Measurements from ENCODE around the gene USP17L18.
"Not testable (repeated sequence)": the region's sequence is repeated elsewhere in the genome, so short reads cannot be mapped to it uniquely, and the experiment has no call there.

USP17L18 gene

DNA sequence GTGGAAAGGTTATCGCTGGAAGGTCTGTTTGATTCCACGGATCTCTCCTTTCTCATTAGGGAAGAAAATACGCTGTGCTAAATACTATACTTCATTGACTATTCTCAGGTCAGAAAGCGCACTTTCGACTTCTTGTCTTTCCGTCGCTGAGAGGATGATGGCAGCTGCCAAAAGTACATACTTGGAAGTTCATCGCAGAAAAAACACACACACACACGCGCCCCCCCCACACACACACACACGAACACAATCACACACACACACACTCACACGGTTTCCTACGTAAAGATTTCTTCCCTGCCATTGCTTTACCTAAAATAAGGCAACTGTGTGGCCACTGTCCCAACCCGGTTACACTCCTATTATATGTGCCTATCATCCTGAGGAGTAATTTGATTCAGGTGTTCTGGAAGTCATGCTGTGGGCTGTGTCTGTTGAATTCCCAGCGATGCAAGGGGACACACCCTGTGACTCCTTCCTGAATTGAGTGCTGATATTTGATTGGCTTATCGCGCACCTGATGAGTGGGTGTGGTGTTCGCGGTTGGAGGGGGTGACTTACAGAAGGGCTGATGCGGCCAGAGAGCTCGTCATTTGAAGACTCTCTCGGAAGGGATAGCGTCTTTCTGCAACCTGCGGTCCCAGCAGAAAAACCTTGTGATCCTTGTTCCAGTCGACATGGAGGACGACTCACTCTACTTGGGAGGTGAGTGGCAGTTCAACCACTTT, at the start of gene USP17L18:
USP17L18 (plus strand) TSS at position 678 of the 728 bp plus-strand sequence; CDS start at position 678, 0 bp downstream.
- not testable (repeated sequence) for DNase-seq

- not testable (repeated sequence) for DNase-seq
Measured at GRCh38 chr4:9210357-9210756, 38.1 kb upstream of the USP17L18 start, which contains the start of gene USP17L10. Gene USP17L10, plus strand, starts transcription at chr4:9210657. Its CDS starts 0 bp downstream, at chr4:9210657.

DNA sequence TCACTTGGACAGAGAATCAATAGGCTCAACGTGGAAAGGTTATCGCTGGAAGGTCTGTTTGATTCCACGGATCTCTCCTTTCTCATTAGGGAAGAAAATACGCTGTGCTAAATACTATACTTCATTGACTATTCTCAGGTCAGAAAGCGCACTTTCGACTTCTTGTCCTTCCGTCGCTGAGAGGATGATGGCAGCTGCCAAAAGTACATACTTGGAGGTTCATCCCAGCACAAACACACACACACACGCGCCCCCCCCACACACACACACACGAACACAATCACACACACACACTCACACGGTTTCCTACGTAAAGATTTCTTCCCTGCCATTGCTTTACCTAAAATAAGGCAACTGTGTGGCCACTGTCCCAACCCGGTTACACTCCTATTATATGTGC, 33.7 kb upstream of the USP17L18 start:
- DNase-seq = not testable (repeated sequence)

- not testable (repeated sequence) for DNase-seq
Measured at GRCh38 chr4:9215105-9215504, 33.3 kb upstream of the USP17L18 start, which contains the start of gene USP17L11. Gene USP17L11, plus strand, starts transcription at chr4:9215405. Its CDS starts 0 bp downstream, at chr4:9215405.

DNA sequence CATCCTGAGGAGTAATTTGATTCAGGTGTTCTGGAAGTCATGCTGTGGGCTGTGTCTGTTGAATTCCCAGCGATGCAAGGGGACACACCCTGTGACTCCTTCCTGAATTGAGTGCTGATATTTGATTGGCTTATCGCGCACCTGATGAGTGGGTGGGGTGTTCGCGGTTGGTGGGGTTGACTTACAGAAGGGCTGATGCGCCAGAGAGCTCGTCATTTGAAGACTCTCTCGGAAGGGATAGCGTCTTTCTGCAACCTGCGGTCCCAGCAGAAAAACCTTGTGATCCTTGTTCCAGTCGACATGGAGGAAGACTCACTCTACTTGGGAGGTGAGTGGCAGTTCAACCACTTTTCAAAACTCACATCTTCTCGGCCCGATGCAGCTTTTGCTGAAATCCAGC, 28.6 kb upstream of the USP17L18 start, which contains the start of gene USP17L12:
USP17L12 (plus strand) TSS at position 301 of the 400 bp plus-strand sequence; CDS start at position 301, 0 bp downstream.
- DNase-seq = not testable (repeated sequence)

DNA sequence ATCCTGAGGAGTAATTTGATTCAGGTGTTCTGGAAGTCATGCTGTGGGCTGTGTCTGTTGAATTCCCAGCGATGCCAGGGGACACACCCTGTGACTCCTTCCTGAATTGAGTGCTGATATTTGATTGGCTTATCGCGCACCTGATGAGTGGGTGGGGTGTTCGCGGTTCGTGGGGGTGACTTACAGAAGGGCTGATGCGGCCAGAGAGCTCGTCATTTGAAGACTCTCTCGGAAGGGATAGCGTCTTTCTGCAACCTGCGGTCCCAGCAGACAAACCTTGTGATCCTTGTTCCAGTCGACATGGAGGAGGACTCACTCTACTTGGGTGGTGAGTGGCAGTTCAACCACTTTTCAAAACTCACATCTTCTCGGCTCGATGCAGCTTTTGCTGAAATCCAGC, 23.8 kb upstream of the USP17L18 start, which contains the start of gene USP17L13:
USP17L13 (plus strand) TSS at position 301 of the 400 bp plus-strand sequence; CDS start at position 301, 0 bp downstream.
- not testable (repeated sequence) for DNase-seq

GRCh38 chr4:9230249-9230648, 18.2 kb upstream of the USP17L18 start:
- DNase-seq = not testable (repeated sequence)

DNA sequence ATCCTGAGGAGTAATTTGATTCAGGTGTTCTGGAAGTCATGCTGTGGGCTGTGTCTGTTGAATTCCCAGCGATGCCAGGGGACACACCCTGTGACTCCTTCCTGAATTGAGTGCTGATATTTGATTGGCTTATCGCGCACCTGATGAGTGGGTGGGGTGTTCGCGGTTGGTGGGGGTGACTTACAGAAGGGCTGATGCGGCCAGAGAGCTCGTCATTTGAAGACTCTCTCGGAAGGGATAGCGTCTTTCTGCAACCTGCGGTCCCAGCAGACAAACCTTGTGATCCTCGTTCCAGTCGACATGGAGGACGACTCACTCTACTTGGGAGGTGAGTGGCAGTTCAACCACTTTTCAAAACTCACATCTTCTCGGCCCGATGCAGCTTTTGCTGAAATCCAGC, 14.3 kb upstream of the USP17L18 start, which contains the start of gene USP17L15:
USP17L15 (plus strand) TSS at position 301 of the 400 bp plus-strand sequence; CDS start at position 301, 0 bp downstream.
- DNase-seq = not testable (repeated sequence)

DNA sequence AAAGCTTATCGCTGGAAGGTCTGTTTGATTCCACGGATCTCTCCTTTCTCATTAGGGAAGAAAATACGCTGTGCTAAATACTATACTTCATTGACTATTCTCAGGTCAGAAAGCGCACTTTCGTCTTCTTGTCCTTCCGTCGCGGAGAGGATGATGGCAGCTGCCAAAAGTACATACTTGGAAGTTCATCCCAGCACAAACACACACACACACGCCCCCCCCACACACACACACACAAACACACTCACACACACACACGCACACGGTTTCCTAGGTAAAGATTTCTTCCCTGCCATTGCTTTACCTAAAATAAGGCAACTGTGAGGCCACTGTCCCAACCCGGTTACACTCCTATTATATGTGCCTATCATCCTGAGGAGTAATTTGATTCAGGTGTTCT, 10.0 kb upstream of the USP17L18 start:
- not testable (repeated sequence) for DNase-seq

DNA sequence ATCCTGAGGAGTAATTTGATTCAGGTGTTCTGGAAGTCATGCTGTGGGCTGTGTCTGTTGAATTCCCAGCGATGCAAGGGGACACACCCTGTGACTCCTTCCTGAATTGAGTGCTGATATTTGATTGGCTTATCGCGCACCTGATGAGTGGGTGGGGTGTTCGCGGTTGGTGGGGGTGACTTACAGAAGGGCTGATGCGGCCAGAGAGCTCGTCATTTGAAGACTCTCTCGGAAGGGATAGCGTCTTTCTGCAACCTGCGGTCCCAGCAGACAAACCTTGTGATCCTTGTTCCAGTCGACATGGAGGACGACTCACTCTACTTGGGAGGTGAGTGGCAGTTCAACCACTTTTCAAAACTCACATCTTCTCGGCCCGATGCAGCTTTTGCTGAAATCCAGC, 4.9 kb upstream of the USP17L18 start, which contains the start of gene USP17L17:
USP17L17 (plus strand) TSS at position 301 of the 400 bp plus-strand sequence; CDS start at position 301, 0 bp downstream.
- not testable (repeated sequence) for DNase-seq

GRCh38 chr4:9253078-9253477, 4.6 kb downstream of the USP17L18 start, which contains the start of gene USP17L19:
Gene USP17L19, plus strand, starts transcription at chr4:9253378. Its CDS starts 0 bp downstream, at chr4:9253378.
- not testable (repeated sequence) for DNase-seq

DNA sequence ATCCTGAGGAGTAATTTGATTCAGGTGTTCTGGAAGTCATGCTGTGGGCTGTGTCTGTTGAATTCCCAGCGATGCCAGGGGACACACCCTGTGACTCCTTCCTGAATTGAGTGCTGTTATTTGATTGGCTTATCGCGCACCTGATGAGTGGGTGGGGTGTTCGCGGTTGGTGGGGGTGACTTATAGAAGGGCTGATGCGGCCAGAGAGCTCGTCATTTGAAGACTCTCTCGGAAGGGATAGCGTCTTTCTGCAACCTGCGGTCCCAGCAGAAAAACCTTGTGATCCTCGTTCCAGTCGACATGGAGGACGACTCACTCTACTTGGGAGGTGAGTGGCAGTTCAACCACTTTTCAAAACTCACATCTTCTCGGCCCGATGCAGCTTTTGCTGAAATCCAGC, 9.4 kb downstream of the USP17L18 start, which contains the start of gene USP17L20:
USP17L20 (plus strand) TSS at position 301 of the 400 bp plus-strand sequence; CDS start at position 301, 0 bp downstream.
- not testable (repeated sequence) for DNase-seq

GRCh38 chr4:9262572-9262971, 14.1 kb downstream of the USP17L18 start, which contains the start of gene USP17L21:
Gene USP17L21, plus strand, starts transcription at chr4:9262872. Its CDS starts 0 bp downstream, at chr4:9262872.
- DNase-seq = not testable (repeated sequence)

GRCh38 chr4:9267319-9267718, 18.9 kb downstream of the USP17L18 start, which contains the start of gene USP17L22:
Gene USP17L22, plus strand, starts transcription at chr4:9267619. Its CDS starts 0 bp downstream, at chr4:9267619.
- DNase-seq = not testable (repeated sequence)

DNA sequence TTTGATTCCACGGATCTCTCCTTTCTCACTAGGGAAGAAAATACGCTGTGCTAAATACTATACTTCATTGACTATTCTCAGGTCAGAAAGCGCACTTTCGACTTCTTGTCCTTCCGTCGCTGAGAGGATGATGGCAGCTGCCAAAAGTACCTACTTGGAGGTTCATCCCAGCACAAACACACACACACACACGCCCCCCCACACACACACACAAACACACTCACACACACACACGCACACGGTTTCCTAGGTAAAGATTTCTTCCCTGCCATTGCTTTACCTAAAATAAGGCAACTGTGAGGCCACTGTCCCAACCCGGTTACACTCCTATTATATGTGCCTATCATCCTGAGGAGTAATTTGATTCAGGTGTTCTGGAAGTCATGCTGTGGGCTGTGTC, 23.3 kb downstream of the USP17L18 start:
- DNase-seq = not testable (repeated sequence)

Measured in GOT3 (cell line).